GM10266 (cell line): ENCODE results near the gene WDR53.
"Not testable (repeated sequence)": the region's sequence is repeated elsewhere in the genome, so short reads cannot be mapped to it uniquely, and the experiment has no call there.

Source experiments
- DNase-seq: peaks from one replicate; pipeline ENCODE4 v3.0.0; 2012; ENCODE audit errors: extremely low spot score
- TF ChIP-seq, protein P1 (sequence below): IDR thresholded peaks from 2 replicates; pipeline ENCODE4 v1.5.1; 2012; ENCODE audit warnings: mild to moderate bottlenecking, low read depth; ENCODE audit not compliant: control insufficient read depth, insufficient read depth; ENCODE audit errors: missing control alignments

The WDR53 gene

GRCh38 chr3:196568246-196569002 is at the start of gene WDR53, which contains the start of gene FBXO45:
TSS of gene WDR53 (minus strand) at chr3:196568554. CDS start at chr3:196561475, 7,079 bp downstream.
TSS of gene FBXO45 (plus strand) at chr3:196568660. CDS start at chr3:196568985, 325 bp downstream.
- DNase-seq = peak; percentile 99
- TF ChIP-seq, protein P1, sequence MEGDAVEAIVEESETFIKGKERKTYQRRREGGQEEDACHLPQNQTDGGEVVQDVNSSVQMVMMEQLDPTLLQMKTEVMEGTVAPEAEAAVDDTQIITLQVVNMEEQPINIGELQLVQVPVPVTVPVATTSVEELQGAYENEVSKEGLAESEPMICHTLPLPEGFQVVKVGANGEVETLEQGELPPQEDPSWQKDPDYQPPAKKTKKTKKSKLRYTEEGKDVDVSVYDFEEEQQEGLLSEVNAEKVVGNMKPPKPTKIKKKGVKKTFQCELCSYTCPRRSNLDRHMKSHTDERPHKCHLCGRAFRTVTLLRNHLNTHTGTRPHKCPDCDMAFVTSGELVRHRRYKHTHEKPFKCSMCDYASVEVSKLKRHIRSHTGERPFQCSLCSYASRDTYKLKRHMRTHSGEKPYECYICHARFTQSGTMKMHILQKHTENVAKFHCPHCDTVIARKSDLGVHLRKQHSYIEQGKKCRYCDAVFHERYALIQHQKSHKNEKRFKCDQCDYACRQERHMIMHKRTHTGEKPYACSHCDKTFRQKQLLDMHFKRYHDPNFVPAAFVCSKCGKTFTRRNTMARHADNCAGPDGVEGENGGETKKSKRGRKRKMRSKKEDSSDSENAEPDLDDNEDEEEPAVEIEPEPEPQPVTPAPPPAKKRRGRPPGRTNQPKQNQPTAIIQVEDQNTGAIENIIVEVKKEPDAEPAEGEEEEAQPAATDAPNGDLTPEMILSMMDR = peak; percentile 4

DNA sequence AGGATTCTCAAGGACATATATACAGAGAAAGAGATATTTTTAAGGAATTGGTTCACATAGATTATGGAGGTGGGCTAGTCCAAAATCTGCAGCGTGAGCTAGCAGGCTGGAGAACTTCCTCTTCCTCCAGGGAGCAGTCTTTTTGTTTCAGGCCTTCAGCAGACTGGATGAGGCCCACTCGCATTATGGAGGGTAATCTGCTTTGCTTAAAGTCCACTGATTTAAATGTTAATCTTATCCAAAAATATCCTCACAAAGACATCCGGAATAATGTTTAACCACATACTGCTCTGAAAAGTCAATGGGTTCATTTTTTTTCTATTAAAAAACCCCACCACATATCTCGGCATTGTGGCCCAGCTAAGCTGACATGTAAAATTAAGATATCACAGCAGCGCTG is 48.9 kb upstream of the WDR53 start:
- DNase-seq = no peak
- TF ChIP-seq, protein P1 = no peak

DNA sequence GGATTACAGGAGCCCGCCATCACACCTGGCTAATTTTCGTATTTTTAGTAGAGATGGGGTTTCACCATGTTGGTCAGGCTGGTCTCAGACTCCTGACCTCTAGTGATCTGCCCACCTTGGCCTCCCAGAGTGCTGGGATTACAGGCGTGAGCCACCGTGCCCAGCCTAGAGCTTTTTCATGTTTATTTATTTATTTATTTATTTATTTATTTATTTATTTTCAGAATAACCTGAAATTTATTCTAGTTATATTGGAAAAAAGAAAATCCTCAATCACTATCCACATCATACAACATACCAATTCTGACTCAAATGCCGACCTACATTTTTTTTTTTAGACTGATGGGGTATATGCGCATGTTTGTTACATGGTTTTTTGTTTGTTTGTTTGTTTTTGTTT is 46.9 kb upstream of the WDR53 start:
- DNase-seq = not testable (repeated sequence)

DNA sequence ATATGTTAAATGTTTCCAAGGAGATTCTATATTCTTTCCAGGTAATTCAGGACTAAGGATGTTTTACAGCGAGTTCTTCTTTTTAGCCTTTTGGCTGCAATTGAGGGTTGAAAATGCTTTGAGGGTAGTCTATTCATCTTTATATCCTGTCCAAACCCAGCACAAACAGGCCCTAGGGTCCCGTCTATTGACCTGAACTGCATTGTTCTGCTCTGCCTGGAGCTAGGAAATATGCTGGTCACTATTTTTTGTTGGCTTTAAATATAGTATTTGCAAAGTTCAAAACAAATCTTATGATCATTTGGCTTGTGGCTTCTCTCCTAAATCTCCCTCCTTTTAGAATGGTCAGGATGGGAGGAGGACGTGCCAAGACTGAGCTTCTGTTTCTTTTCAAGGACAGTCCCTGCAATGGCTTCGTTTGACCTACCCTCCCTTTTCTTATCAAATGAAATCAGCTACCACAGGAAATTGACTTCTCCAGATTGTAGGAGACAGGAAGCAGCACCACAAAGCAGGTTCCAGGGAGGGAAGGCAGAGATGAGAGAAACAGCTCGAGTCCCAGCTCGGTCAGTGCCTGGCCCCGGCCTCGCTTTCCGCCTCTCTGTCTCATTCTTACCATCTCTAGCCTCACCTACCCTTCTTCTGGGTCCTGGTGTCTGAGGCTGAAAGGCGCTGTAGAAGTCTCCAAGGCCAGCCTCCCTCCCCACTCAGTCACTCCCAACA is 43.6 kb upstream of the WDR53 start:
- TF ChIP-seq, protein P1 = no peak
- no peak for DNase-seq

GRCh38 chr3:196609805-196610515 is 41.6 kb upstream of the WDR53 start:
- TF ChIP-seq, protein P1 = no peak
- no peak for DNase-seq

GRCh38 chr3:196609343-196609775 is 41.0 kb upstream of the WDR53 start:
- DNase-seq = peak; percentile 93
- TF ChIP-seq, protein P1 = peak; percentile 95

DNA sequence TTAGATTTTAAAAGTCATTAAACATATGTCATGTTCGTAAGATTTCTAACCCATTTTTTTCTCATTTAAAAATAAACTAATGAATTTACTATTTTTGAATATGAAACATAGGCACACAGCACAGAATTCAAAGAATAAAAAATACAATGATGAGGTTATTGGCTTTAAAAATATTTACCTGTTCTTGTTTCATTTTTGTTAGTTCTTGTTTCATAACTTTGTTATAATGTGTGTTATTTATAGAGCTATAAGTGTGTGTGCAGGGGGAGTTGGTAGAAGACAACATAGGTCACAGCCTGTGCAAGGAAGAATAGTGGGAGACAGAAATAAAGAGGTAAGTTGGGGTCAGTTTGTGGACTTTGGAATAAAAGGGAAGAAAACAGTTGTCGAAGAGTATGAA is 40.3 kb upstream of the WDR53 start:
- TF ChIP-seq, protein P1 = no peak

More for the DNA sequence above, 40.3 kb upstream of the WDR53 start:
- DNase-seq = no peak
